ENCODE data around the gene INHBE.

Gene INHBE

GRCh38 chr12:57461917-57462250 is 6.8 kb downstream of the INHBE start:
- DNase-seq = peak; percentile 22 to 26 (median 26)

GRCh38 chr12:57462251-57462911 is 7.3 kb downstream of the INHBE start:
- peak; percentile 83 to 90 (median 86) for DNase-seq

- no peak for DNase-seq
Observed at GRCh38 chr12:57462912-57463253, 7.8 kb downstream of the INHBE start.

GRCh38 chr12:57464569-57464968 is 9.5 kb downstream of the INHBE start:
- no peak for DNase-seq

GRCh38 chr12:57465030-57465746 is 10.1 kb downstream of the INHBE start:
- no peak for DNase-seq

DNA sequence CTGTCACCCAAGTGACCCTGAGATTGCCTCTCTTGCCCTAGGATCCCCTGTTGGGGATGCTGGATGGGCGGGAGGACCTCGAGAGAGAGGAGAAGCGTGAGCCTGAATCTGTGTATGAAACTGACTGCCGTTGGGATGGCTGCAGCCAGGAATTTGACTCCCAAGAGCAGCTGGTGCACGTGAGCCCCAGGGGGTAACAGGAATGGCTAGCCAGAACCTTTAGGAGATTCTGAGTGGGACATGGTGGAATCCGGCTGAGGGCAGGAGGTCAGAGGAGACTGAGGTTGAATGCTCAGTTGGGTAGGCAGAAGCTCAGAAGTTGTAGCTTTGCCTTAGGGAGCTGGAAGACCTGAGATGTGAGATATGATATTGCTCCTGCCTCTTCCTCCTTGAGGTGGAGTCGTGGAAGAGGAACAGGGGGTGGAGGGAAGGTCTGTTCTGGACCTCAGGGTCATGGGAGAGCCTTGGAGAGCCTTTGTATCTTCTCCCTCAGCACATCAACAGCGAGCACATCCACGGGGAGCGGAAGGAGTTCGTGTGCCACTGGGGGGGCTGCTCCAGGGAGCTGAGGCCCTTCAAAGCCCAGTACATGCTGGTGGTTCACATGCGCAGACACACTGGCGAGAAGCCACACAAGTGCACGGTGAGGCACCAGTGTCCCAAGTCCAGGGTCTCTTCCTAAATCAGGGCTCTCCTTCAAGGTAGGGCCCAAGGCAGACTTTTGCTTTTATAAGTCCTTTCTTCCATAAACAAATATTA is 10.8 kb downstream of the INHBE start:
- DNase-seq = no peak

GRCh38 chr12:57467212-57467874 is 12.2 kb downstream of the INHBE start:
- no peak for DNase-seq

GRCh38 chr12:57467915-57468314 is 12.8 kb downstream of the INHBE start:
- DNase-seq = no peak

- DNase-seq = no peak
Observed at GRCh38 chr12:57469296-57470164, 14.4 kb downstream of the INHBE start.

DNA sequence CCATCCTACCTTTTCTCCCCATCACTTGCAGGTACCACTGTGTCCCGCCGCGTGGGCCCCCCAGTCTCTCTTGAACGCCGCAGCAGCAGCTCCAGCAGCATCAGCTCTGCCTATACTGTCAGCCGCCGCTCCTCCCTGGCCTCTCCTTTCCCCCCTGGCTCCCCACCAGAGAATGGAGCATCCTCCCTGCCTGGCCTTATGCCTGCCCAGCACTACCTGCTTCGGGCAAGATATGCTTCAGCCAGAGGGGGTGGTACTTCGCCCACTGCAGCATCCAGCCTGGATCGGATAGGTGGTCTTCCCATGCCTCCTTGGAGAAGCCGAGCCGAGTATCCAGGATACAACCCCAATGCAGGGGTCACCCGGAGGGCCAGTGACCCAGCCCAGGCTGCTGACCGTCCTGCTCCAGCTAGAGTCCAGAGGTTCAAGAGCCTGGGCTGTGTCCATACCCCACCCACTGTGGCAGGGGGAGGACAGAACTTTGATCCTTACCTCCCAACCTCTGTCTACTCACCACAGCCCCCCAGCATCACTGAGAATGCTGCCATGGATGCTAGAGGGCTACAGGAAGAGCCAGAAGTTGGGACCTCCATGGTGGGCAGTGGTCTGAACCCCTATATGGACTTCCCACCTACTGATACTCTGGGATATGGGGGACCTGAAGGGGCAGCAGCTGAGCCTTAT is 15.3 kb downstream of the INHBE start:
- no peak for DNase-seq

DNA sequence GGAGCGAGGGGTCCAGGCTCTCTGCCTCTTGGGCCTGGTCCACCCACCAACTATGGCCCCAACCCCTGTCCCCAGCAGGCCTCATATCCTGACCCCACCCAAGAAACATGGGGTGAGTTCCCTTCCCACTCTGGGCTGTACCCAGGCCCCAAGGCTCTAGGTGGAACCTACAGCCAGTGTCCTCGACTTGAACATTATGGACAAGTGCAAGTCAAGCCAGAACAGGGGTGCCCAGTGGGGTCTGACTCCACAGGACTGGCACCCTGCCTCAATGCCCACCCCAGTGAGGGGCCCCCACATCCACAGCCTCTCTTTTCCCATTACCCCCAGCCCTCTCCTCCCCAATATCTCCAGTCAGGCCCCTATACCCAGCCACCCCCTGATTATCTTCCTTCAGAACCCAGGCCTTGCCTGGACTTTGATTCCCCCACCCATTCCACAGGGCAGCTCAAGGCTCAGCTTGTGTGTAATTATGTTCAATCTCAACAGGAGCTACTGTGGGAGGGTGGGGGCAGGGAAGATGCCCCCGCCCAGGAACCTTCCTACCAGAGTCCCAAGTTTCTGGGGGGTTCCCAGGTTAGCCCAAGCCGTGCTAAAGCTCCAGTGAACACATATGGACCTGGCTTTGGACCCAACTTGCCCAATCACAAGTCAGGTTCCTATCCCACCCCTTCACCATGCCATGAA is 16.0 kb downstream of the INHBE start:
- no peak for DNase-seq

DNA sequence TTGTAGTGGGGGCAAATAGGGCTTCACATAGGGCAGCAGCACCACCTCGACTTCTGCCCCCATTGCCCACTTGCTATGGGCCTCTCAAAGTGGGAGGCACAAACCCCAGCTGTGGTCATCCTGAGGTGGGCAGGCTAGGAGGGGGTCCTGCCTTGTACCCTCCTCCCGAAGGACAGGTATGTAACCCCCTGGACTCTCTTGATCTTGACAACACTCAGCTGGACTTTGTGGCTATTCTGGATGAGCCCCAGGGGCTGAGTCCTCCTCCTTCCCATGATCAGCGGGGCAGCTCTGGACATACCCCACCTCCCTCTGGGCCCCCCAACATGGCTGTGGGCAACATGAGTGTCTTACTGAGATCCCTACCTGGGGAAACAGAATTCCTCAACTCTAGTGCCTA is 16.6 kb downstream of the INHBE start:
- DNase-seq = no peak

GRCh38 chr12:57472391-57472790 is 17.3 kb downstream of the INHBE start:
- DNase-seq = no peak

GRCh38 chr12:57473392-57473791 is 18.3 kb downstream of the INHBE start:
- no peak for DNase-seq

DNA sequence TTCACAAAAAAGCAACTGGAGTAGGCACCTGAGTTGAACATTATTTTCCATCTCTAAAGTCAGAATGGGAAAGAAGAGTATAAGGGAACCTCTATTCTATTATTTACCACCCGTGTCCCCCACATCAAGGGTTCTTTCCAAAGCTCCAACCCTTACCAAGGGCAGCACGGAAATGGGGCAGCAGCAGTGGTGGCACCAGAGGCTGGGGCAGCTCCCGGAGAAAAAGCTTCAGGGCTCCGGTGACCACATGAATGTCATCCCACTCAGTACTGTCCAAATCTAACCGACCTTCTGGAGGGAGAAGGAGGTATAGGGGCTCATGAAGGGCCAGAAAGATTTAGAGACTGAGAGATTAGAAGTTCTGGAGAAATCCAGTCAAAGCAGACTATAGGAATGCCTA is 18.8 kb downstream of the INHBE start:
- DNase-seq = no peak

DNA sequence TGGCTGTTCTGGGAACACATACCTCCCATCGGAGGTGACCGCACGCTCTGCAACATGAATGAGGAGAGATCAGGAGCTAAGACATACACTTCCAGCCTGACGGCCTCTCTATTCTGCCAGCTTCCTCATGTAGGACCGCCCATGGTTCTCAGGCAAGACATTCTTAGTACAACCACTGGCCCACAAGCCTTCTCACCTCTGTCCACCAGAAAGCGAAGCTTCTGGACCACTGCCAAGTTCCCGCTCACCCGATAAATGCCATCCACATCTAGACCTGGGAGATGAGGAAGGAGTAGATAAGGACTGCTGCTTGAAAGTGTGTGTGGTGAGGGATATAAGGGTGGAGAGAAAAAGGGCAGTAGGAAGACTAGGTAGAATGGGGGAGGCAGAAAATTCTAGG is 19.3 kb downstream of the INHBE start:
- DNase-seq = no peak

GRCh38 chr12:57474862-57475261 is 19.8 kb downstream of the INHBE start:
- DNase-seq = no peak

DNA sequence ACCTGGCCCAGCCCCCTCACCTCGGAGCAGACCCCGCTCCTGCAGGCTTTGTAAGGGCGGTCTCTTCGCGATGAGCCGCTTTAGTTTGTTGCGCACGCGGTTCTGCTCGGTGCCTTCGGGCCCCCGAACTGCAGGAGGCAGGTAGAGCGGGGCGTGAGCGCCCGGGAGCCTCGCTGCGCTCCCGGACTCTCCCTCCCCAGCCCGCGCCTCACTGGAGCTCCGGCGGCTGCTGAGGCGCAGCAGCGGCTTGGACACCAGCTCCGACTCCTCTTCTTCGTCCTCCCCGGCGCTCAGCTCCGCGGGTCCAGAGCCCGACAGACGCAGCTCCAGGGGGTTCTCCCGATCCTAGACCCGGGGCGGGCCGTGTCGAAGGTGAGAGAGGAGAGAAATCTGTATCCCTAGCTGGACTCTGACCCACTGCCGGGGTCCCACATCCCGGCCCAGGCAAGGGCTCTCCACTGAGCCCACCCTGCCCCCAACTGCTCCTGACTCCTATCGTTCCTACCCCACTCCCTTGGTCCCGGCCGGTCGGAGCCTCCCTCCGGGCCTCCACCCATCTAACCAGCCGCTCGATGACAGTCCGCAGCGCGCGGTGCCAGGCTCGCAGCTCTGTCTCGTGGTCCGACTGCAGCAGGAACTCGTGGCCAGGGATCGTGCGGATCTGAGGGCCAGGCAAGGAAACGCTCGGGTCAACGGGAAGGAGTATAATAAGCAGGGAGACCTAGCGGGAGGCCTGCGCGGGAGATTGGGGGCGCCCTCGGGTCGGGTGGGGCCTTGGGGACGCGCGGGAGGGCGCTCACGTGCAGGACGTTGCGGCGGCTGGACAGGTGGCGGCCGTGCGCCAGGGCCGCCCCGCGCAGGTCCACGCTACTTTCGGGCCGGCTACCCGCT is 20.4 kb downstream of the INHBE start:
- DNase-seq = peak in 2 of 3 donors; percentile 32 to 49

- DNase-seq = peak; percentile 62 to 76 (median 66)
Observed at GRCh38 chr12:57476162-57476992, 21.3 kb downstream of the INHBE start.
